RCC 7860 (cell line): ENCODE results near the gene CAMTA2.
"Not testable (repeated sequence)": the region's sequence is repeated elsewhere in the genome, so short reads cannot be mapped to it uniquely, and the experiment has no call there.

Experiments used
- DNase-seq: peaks from one replicate; pipeline ENCODE4 v3.0.0-alpha.2; 2015; ENCODE audit warnings: low spot score
- FAIRE-seq: peaks from 2 replicates; lab custom pipeline; 2012; peaks lifted over from hg19 to GRCh38; lab: Jason Lieb, UNC

Gene CAMTA2

DNA sequence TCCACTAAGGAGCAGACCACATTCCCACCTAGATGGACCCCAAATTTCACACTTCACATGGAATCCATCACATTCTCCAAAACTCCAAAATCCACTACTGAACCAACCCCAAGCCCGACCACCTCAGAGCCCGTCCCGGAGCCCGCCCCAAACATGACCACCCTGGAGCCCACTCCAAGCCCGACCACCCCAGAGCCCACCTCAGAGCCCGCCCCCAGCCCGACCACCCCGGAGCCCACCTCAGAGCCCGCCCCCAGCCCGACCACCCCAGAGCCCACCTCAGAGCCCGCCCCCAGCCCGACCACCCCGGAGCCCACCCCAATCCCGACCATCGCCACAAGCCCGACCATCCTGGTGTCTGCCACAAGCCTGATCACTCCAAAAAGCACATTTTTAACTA is 53.8 kb downstream of the CAMTA2 start:
- FAIRE-seq (no peak), DNase-seq (no peak)

DNA sequence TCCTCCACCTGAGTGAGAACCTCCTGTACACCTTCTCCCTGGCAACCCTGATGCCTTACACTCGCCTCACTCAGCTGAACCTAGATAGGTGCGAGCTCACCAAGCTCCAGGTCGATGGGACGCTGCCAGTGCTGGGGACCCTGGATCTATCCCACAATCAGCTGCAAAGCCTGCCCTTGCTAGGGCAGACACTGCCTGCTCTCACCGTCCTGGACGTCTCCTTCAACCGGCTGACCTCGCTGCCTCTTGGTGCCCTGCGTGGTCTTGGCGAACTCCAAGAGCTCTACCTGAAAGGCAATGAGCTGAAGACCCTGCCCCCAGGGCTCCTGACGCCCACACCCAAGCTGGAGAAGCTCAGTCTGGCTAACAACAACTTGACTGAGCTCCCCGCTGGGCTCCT is 54.7 kb downstream of the CAMTA2 start:
- DNase-seq (no peak), FAIRE-seq (no peak)

DNA sequence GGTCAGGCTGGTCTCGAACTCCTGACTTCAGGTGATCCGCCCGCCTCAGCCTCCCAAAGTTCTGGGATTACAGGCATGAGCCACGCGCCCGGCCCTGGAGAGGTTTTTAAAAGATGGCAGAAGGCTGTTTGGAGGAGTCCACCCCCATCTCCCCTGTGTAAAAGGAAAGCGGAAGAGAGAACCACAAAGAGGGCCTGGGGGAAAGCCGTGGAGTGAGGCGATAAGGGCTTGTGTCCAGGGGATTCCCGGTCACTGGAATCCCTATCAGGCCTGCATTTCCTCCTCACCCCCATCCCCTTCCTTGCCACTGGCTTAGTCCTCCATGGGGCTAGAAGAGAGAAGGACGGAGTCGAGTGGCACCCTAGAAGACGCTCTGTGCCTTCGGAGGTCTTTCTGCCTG is 55.5 kb downstream of the CAMTA2 start, which contains the start of gene GP1BA:
Gene GP1BA, plus strand, starts transcription at position 315 of the 400 bp plus-strand sequence. CDS start 328 bp downstream, outside the sequence.
- no peak for FAIRE-seq
- DNase-seq, result no peak

DNA sequence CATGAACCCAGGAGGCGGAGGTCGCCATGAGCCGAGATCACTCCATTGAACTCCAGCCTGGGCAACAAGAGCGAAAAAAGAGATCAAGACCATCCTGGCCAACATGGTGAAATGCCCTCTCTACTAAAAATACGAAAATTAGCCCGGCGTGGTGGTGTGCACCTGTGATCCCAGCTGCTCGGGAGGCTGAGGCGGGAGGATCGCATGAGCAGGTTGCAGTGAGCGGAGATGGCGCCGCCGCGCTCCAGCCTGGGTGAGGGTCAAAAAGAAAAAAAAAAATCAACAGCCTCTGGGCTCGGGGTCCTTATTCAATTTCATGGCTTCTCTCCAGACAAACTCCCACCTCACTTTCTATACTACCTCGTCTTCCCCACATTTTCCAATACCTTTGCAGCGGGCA is 58.6 kb downstream of the CAMTA2 start:
- DNase-seq, result no peak
- no peak for FAIRE-seq

DNA sequence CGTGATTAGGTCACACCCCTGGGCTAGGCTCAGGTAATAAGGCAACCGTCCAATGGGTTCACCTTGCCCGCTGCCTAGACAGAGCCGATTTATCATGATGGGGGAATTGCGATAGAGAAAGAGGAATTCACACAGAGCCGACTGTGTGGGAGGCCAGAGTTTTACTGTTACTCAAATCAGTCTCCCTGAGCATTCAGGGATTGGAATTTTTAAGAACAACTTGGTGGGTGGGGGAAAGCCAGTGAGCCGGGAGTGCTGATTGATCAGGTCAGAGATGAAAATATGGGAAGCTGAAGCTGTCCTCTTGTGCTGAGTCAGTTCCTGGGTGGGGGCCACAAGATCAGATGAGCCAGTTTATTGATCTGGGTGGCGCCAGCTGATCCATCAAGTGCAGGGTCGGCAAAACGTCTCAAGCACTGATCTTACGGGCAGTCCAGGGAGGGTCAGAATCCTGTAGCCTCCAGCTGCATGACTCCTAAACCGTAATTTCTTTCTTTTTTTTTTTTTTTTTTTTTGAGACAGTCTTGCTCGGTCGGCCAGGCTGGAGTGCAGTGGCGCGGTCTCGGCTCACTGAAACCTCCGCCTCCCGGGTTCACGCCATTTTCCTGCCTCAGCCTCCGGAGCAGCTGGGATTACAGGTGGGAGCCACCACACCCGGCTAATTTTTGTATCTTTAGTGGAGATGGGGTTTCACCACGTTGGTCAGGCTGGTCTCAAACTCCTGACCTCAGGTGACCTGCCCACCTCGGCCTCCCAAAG is 60.7 kb downstream of the CAMTA2 start:
- FAIRE-seq, result not testable (repeated sequence)

DNA sequence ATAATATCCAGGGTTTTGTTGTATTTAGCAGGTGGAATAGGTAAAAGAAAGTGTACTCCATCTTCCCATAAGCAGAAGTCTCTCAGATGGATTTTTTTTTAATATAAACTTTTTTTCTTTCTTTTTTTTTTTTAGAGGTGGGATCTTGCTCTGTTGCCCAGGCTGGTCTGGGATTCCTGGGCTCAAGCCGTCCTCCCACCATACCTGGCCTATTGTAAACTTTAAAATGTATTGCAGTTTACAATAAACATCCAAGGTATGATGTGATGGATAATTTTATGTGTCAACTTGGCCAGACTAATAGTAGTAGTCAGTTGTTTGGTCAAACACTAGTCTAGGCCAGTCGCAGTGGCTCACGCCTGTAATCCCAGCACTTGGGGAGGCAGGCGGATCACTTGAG is 66.2 kb downstream of the CAMTA2 start:
- no peak for DNase-seq

More for the DNA sequence above, 60.7 kb downstream of the CAMTA2 start:
- DNase-seq, result not testable (repeated sequence)

DNA sequence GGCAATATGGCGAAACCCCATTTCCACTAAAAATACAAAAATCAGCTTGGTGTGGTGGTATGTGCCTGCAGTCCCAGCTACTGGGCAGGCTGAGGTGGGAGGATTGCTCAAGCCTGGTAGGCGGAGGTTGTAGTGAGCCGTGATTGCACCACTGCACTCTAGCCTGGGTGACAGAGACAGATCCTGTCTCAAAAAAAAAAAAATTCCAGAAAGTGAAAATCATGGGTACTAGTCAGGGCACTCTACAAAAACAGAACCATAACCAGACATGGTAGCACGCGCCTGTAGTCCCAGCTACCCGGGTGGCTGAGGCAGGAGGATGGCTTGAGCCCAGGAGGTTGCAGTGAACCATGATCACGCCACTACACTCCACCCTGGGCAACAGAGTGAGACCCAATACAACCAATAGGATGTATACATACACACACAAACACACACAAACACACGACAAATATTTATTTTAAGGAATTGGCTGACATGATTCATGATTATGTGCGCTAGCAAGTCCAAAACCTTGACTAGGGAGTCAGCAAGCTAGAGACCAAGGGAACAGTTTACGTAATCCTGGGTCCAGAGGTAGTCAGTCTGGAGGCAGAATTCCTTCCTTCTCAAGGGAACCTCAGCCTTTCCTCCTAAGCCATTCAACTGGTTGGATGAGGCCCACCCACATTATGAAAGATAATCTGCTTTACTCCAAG is 67.0 kb downstream of the CAMTA2 start:
- DNase-seq, result no peak
- FAIRE-seq, result no peak

More for the DNA sequence above, 66.2 kb downstream of the CAMTA2 start:
- FAIRE-seq, result no peak

DNA sequence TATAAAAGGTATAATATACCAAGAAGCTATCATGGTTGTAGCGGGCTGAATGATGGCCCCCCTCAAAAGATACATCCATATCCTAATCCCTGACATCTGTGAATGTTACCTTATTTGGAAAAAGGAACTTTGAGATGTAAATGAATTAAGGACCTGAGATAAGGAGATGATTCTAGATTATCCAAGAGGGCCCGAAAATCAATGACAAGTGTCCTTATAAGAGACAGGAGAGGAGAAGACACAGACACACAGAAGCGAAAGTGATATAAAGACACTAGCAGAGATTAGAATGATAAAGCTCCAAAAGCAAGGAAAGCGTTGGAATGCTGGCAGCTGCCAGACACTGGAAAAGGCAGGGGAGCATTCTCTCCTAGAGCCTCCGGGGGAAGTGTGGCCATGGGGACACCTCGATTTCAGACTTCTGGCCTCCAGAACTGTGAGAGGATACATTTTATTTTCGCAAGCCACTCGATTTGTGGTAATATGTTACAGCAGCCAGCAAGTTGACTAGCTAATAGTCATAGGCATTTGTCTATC is 67.9 kb downstream of the CAMTA2 start:
- DNase-seq (no peak), FAIRE-seq (no peak)
